Adipocyte (in vitro differentiated cells): ENCODE measurements around the gene STK32C.

Source experiments
- DNase-seq: peaks from one replicate; pipeline ENCODE4 v3.0.0-alpha.2; 2015; ENCODE audit warnings: low read depth
- H3K27me3 ChIP-seq: replicated peaks from 2 replicates; pipeline ENCODE4 v1.7.0; 2013; ENCODE audit warnings: mild to moderate bottlenecking, low read length, moderate library complexity; ENCODE audit not compliant: control insufficient read depth, insufficient read depth
- H3K36me3 ChIP-seq: 2 replicates; pipeline ENCODE4 v1.7.0; 2013; ENCODE audit warnings: low read length, mild to moderate bottlenecking, moderate library complexity; ENCODE audit not compliant: control insufficient read depth, insufficient read depth, severe bottlenecking
- H3K4me1 ChIP-seq: 2 replicates; pipeline ENCODE4 v1.7.0; 2013; ENCODE audit warnings: mild to moderate bottlenecking, low read length, moderate library complexity; ENCODE audit not compliant: control insufficient read depth, insufficient read depth
- H3K4me3 ChIP-seq: 2 replicates; pipeline ENCODE4 v1.7.0; 2013; ENCODE audit warnings: mild to moderate bottlenecking, low read length, moderate library complexity
- H3K9ac ChIP-seq: 2 replicates; pipeline ENCODE4 v1.7.0; 2013; ENCODE audit warnings: mild to moderate bottlenecking, low read length, moderate library complexity
- H3K9me3 ChIP-seq: 2 replicates; pipeline ENCODE4 v1.7.0; 2013; ENCODE audit warnings: mild to moderate bottlenecking, low read length, moderate library complexity; ENCODE audit not compliant: control insufficient read depth

Gene STK32C

GRCh38 chr10:132192076-132192975, 115.4 kb downstream of the STK32C start:
- no peak for DNase-seq
- H3K36me3 ChIP-seq, result no peaks in the 10 kb centered on the region

DNA sequence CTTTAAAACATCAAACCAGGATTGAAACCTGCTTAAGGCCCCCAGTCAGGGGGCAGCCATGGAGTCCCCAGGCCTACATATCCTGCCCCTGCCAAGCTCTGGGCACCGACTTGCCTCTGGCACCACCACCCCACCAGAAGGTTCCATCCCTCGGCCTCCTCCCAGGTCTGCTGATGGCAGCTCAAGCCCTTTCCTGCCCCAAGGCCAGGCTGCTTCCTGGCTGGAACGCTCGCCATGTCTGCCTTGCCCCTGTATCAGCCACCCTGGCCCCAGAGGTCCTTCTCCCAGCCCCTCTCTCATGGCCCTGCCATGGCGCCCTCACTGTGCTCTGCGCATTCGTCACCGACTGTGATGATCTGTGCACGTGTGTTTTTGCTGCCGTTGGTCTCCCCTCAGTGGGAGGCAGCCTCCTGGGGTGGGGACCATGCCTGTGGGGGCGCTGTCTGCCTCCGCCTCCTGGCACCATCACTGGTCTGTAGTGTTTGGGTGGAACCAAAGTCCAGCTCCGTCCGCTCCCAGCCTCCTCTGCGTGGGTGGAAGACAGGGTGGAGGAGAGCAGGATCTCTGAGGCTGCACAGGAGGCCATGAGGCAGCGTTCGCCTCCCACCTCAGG, 117.8 kb downstream of the STK32C start:
- Histone ChIP-seq H3K9ac (no peak overlapping the region), H3K4me3 (no peak overlapping the region), H3K27me3 (peaks cover 8% of the 10 kb centered on the region), H3K9me3 (no peaks in the 10 kb centered on the region), H3K36me3 (no peaks in the 10 kb centered on the region), H3K4me1 (peaks cover 11% of the 10 kb centered on the region)
- DNase-seq, result no peak

More at GRCh38 chr10:132192076-132192975, 115.4 kb downstream of the STK32C start:
- Histone ChIP-seq H3K4me1 (peaks cover 6% of the 10 kb centered on the region), H3K9ac (no peak overlapping the region), H3K27me3 (peaks cover 6% of the 10 kb centered on the region), H3K4me3 (no peak overlapping the region), H3K9me3 (no peaks in the 10 kb centered on the region)

GRCh38 chr10:132189016-132189415, 118.7 kb downstream of the STK32C start:
- no peak for DNase-seq
- no peak overlapping the region for H3K4me3 ChIP-seq

DNA sequence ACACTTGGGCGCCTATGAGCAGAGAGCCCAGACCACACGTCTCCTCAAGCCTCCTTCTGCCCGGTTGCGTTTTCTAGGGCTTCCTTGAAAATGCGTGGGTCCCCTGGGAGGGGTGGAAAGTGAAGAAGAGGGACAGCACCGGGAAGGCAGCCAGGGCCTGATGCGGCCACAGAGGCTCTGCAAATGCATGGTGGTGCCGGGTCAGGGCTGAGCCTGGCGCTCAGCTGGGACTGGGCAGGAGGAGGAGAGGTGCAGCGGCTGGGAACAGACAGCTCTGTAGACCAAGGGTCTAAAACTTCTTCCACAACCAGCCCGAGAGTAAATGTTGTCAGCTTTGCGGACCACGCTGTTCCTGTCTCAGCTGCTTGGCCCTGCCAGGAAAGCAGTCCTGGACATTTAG, 119.4 kb downstream of the STK32C start:
- H3K27me3 ChIP-seq, result peaks cover 20% of the 10 kb centered on the region

More at GRCh38 chr10:132189016-132189415, 118.7 kb downstream of the STK32C start:
- H3K4me1 ChIP-seq, result peaks cover 11% of the 10 kb centered on the region
- no peaks in the 10 kb centered on the region for H3K36me3 ChIP-seq
- H3K9ac ChIP-seq, result no peak overlapping the region
- H3K27me3 ChIP-seq, result peaks cover 13% of the 10 kb centered on the region
- no peaks in the 10 kb centered on the region for H3K9me3 ChIP-seq

DNA sequence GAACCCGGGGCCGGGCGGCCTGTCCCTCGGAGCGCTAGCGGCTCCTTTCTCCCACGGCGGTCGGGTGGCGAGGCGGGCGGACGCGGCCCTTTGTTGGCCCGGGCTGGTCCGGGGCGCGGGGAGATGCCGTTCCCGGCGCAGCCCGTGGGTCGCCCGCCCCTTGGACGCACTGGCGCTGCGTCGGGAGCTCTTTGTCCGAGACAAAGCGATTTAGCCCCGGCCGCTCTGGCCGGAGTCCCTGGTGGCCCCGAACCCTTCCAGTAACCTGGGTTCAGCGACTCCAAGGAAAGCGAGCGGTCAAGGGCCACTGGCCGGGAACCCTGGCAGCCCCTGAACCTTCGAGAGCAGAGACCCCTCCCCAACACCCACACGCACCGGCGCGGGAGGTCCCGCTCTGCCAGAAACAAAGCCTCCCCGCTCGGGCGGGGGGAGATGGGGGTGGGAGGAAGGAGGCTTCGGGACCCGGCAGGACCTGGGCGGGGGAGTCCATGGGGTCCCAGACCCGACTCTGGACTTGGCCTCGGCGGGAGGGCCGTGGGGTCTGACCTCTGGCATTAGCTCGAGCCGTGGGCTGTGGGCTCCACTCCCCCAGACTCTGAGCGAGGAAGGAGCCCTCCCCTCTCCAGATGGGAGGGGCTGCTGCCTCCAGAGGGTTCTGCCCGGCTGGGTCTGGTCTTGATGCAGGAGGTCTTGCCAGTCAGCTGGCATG, 120.2 kb downstream of the STK32C start:
- Histone ChIP-seq H3K36me3 (no peaks in the 10 kb centered on the region), H3K4me1 (peaks cover 11% of the 10 kb centered on the region), H3K9ac (peak overlapping the region; percentile 73), H3K27me3 (peaks cover 28% of the 10 kb centered on the region), H3K4me3 (peak overlapping the region; percentile 78), H3K9me3 (no peaks in the 10 kb centered on the region)
- DNase-seq, result peak; percentile 40

More for the DNA sequence above, 119.4 kb downstream of the STK32C start:
- no peaks in the 10 kb centered on the region for H3K9me3 ChIP-seq
- H3K4me3 ChIP-seq, result peak overlapping the region; percentile 78
- no peak overlapping the region for H3K9ac ChIP-seq
- no peaks in the 10 kb centered on the region for H3K36me3 ChIP-seq
- no peak for DNase-seq
- peaks cover 11% of the 10 kb centered on the region for H3K4me1 ChIP-seq

DNA sequence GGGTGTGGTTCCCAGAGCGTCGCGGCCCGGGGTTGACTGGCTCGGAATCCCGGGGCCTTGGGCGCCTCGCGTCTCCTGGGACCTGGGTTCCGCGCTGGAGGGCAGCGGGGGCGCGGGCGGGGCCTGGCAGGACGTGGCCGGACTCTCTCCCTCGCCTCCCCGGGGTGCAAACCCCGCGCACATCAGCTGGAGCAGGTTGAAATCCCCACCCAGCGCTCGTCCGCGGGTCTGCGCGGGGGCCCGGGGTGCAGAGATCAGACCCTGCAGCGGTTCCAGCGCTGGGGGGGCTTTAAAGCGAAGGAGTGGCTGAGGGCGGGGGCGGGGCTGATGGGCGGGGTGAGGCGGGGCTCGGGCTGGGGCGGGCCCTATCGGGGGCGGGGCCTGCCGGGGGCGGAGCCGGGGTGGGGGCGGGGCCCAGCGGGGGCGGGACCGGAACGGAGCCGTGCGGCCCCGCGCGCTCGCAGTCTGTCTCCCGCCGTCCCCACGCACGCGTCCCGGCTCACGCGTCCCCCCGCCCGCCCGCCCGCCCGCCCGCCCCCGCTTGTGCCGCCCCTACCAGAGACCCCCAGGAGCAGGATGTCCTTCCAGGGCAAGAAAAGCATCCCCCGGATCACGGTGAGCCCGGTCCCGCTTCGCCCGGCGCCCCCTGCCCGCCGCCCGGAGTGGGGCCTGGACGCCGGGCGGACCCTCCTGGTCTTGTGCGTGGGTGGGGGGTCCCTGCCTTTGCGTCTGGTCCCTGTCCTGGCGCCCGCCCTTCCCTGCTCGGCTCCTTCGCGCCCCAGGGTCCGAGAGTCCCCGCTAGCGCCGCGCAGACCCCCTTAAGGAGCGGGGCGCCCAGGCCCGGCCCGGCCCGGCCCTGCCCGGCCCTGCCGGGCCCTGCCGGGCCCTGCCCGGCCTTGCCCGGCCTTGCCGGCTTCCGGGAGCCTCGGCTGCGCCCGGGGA, 121.0 kb downstream of the STK32C start, which contains the start of gene DPYSL4:
TSS of gene DPYSL4 (plus strand) at position 461 of the 942 bp plus-strand sequence. CDS start at position 577, 116 bp downstream.
- peaks cover 35% of the 10 kb centered on the region for H3K27me3 ChIP-seq
- H3K36me3 ChIP-seq, result no peaks in the 10 kb centered on the region
- H3K4me1 ChIP-seq, result peaks cover 11% of the 10 kb centered on the region
- peak within 1 kb of the TSS; percentile 78 for H3K4me3 ChIP-seq
- DNase-seq, result peak; percentile 71
- peak within 1 kb of the TSS; percentile 73 for H3K9ac ChIP-seq
- H3K9me3 ChIP-seq, result no peaks in the 10 kb centered on the region

DNA sequence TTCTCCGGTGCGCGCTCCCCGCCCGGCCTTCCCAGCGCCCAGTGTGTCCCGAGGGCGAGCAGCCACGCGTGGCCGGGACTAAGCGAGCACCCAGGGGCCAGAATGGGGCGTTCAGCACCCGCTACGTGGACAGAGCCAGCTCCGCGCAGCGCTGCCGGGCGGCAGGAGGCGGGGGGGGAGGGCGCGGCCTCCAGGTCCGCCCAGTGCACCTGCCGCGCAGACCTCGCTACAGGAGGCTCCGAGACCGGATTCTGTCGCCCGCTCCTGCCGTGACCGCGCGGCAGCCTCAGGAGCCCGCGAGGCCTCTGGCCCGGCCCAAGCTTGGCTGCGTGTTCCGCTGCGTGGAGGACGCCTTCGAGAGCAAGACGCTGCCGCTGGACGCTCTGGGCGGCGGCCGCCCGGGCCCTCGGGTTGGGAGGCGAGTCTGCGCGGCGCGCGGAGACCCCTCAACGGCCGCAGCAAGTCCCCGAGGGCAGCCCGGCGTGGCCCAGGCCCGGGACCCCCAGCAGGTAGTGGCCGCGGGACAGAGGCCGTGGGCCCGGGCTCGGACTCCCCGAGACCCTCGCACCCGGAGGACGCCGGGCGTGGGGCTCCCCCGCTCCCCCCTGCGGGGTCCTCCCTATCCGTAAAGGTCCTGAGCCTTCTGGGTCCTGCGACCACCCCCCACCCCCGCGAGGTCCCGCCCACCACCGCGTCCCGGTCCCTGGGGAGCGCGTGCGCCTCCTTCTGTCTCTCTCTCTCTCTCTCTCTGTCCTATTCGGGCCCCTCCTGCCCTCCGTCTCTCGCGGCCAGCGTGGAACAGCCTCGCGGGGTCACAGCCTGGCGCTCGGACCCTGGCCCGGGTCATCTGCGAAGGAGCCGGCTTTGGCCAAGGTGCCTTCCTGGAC, 121.9 kb downstream of the STK32C start:
- peaks cover 39% of the 10 kb centered on the region for H3K27me3 ChIP-seq
- H3K4me3 ChIP-seq, result peak overlapping the region; percentile 56
- no peaks in the 10 kb centered on the region for H3K9me3 ChIP-seq
- peak; percentile 59 for DNase-seq
- H3K9ac ChIP-seq, result no peak overlapping the region
- H3K4me1 ChIP-seq, result peaks cover 11% of the 10 kb centered on the region
- no peaks in the 10 kb centered on the region for H3K36me3 ChIP-seq

GRCh38 chr10:132184816-132185593, 122.7 kb downstream of the STK32C start:
- Histone ChIP-seq H3K9me3 (no peaks in the 10 kb centered on the region), H3K9ac (no peak overlapping the region), H3K27me3 (peaks cover 41% of the 10 kb centered on the region), H3K36me3 (no peaks in the 10 kb centered on the region), H3K4me1 (peaks cover 11% of the 10 kb centered on the region), H3K4me3 (peak overlapping the region; percentile 56)
- no peak for DNase-seq

- Histone ChIP-seq H3K27me3 (peaks cover 52% of the 10 kb centered on the region), H3K4me3 (no peak overlapping the region), H3K36me3 (no peaks in the 10 kb centered on the region), H3K9me3 (no peaks in the 10 kb centered on the region), H3K9ac (no peak overlapping the region), H3K4me1 (peaks cover 5% of the 10 kb centered on the region)
- DNase-seq, result no peak
Measured at GRCh38 chr10:132183046-132183445, 124.7 kb downstream of the STK32C start.
